IPS DF 6.9 (cell line): ENCODE results near the gene TTYH3.

Experiments used
- DNase-seq: peaks from one replicate; pipeline ENCODE4 v3.0.0-alpha.2; 2013; ENCODE audit warnings: low read depth, low spot score
- H3K27ac ChIP-seq: one replicate; pipeline ENCODE4 v1.5.1; 2013; ENCODE audit warnings: low read length, control low read depth
- H3K27me3 ChIP-seq: 2 replicates; pipeline ENCODE4 v1.6.1; 2013; ENCODE audit warnings: mild to moderate bottlenecking, low read length; ENCODE audit not compliant: control insufficient read depth, insufficient read depth
- H3K36me3 ChIP-seq: 2 replicates; pipeline ENCODE4 v1.6.1; 2013; ENCODE audit warnings: low read length; ENCODE audit not compliant: control insufficient read depth, insufficient read depth
- H3K4me1 ChIP-seq: 2 replicates; pipeline ENCODE4 v1.6.1; 2013; ENCODE audit warnings: low read length; ENCODE audit not compliant: control insufficient read depth, insufficient read depth
- H3K4me3 ChIP-seq: 2 replicates; pipeline ENCODE4 v1.5.1; 2013; ENCODE audit warnings: mild to moderate bottlenecking, low read length
- H3K9me3 ChIP-seq: 2 replicates; pipeline ENCODE4 v1.6.1; 2013; ENCODE audit warnings: low read length, inconsistent platforms; ENCODE audit not compliant: control insufficient read depth, insufficient read depth
- WGBS: extraction: QIAGEN DNeasy Blood & Tissue Kit; methylation state at CpG from one replicate; pipeline ENCODE4 v1.1.7; 2013; ENCODE audit warnings: mixed read lengths, missing lambda C conversion rate; ENCODE audit not compliant: insufficient read length, insufficient coverage; 5-methylcytosine and 5-hydroxymethylcytosine counted together

The TTYH3 gene

DNA sequence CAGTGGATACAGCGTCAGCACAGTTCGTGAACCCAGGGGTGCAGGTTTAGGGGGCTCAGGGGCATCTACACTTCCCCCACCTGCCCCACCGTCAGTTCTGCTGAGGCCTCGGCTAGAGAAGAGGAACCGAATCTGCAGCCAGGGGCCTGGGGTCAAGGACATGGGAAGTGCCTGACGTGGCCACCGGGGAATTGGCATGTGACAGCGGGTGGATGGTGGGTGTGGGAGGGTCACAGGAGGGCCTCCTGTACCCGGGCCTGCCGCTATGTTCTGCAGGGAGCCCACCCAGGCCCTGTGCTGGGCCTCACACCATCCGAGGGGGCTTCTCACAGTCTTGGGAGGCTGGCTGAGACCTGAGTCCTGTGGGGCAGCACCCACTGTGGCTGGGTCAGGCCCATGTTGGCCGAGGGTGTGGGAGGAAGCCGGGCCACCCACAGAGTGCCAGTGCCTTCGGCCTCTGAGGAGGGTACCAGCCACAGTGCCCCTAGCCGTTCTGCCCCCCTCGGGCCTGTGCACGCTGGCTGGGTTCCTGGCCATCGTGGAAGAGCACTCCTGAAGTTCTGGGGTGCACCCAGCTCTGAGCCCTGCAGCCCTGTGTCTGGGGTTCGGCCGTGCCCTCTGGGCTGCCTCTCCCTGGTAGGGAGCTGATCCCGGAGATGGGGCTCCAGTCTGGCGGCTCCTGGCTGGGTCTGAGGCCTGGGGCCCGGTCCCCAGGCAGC lies 5.9 kb downstream of the TTYH3 start:
- no peak for DNase-seq
- H3K4me1 ChIP-seq, result peaks cover 16% of the 10 kb centered on the region
- H3K27me3 ChIP-seq, result no peaks in the 10 kb centered on the region
- no peak overlapping the region for H3K27ac ChIP-seq
- H3K9me3 ChIP-seq, result no peaks in the 10 kb centered on the region
- WGBS, result no CpG with 5 or more reads among the region's 23 CpGs
- H3K4me3 ChIP-seq, result no peak overlapping the region
- H3K36me3 ChIP-seq, result peaks cover 2% of the 10 kb centered on the region; the same call in 1 of the 2 replicates

DNA sequence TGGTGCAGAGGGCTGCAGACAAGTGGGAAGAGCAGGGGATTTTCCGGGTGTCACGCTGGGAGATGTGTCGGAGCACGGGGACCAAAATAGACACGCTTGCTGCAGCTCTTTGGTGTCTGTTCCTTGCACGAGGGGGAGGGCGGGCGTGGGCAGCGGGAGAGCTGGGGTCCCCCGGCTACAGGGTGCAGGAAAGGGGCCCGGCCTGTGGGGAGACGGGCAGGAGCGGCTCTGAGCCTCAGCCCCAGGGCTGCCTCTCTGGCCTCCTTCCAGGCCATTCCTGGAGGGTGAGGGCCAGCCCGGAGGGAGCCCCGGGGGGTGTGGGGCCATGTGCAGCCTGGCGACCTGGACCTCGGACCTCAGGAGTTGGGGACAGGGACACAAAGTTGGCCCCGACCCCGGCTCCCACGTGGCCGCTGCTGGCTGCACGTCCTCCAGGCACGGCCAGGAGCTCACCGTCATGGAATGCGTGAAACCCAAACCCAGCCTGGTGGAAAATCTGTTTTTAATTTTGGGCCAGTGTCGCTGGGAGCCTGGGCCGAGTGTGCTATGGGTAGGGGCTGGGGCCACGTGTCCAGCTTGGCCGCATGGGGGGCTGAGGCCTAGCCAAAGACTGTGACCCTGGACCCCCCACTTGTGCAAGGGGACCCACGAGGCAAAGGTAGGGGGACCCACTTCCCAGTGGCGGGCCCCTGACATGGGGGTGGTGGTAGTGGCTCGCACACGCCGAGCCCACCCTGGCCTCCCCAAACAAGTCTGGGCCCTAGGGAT lies 6.6 kb downstream of the TTYH3 start:
- no peak for DNase-seq
- H3K9me3 ChIP-seq, result no peaks in the 10 kb centered on the region
- no peak overlapping the region for H3K4me3 ChIP-seq
- peaks cover 2% of the 10 kb centered on the region; the same call in 1 of the 2 replicates for H3K36me3 ChIP-seq
- WGBS, result no CpG with 5 or more reads among the region's 34 CpGs
- H3K27ac ChIP-seq, result no peak overlapping the region
- H3K4me1 ChIP-seq, result peaks cover 16% of the 10 kb centered on the region
- no peaks in the 10 kb centered on the region for H3K27me3 ChIP-seq

DNA sequence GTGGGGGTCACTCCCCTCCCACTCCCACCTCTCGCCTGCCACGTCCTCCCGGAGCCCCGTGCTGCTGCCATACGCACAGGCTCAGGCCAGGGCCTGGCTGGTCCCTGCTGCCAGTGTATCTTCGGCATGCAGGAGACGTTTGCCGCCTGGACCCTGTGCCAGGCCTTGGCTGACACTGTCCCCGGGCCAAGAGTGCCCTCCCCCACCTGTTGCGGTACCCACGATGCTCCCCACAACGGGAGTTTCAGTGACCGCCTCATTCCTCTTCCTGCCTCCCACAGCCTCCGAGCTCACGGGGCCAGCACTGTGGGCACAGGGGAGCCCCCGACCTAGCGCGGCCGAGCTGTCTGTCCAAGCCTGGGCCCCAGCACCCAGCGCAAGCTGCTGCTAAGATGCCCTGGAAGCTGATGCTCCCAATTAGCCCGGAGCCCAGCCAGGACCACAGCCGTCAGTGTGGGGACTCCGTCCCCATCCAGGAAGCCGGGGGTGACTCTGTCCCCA lies 7.4 kb downstream of the TTYH3 start:
- Histone ChIP-seq H3K27me3 (no peaks in the 10 kb centered on the region), H3K4me3 (no peak overlapping the region), H3K9me3 (no peaks in the 10 kb centered on the region), H3K36me3 (peaks cover 6% of the 10 kb centered on the region; the same call in 1 of the 2 replicates), H3K27ac (no peak overlapping the region), H3K4me1 (peaks cover 19% of the 10 kb centered on the region)
- DNase-seq, result no peak
- no CpG with 5 or more reads among the region's 24 CpGs for WGBS

DNA sequence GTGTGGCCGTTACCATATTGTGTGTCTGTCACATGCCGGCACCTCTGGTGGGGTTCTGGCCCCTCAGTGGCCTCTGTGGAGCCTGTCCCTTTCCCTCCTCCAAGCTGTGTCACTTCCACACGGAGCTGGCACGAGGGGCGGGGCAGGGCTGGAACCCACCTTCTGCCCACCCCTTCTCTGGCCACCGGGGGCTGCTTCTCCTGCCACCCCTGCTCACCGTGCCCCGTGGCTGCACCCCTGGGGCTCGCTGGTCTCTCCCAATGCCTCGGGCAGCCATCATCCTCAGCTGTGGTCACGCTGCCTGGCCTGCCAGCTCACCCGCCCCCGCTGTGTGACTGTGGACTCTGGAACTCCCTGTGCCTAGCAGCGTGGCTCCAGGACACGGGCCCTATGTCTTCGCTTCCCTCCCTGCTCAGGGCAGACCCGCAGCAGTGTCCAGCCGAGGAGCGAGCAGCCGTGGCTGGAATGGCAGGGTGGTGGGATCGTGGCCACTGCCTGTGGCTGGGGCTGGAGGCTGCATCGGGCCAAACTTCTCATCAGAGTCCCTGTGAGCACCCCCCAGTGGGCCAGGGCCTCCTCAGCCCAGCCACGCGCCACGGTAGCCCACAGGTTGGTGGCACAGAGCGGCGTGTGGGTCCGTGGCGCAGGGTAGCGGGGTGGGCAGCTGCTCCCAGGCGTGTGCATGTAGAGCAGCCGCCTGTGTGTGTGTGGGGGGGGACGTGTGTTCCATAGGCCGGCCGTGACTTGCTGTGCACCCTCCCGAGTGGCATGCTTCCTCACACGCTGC lies 8.1 kb downstream of the TTYH3 start:
- DNase-seq, result no peak
- Histone ChIP-seq H3K9me3 (no peaks in the 10 kb centered on the region), H3K27ac (no peak overlapping the region), H3K4me3 (no peak overlapping the region), H3K4me1 (peaks cover 23% of the 10 kb centered on the region), H3K27me3 (no peaks in the 10 kb centered on the region), H3K36me3 (peaks cover 6% of the 10 kb centered on the region; the same call in 1 of the 2 replicates)
- no CpG with 5 or more reads among the region's 37 CpGs for WGBS

DNA sequence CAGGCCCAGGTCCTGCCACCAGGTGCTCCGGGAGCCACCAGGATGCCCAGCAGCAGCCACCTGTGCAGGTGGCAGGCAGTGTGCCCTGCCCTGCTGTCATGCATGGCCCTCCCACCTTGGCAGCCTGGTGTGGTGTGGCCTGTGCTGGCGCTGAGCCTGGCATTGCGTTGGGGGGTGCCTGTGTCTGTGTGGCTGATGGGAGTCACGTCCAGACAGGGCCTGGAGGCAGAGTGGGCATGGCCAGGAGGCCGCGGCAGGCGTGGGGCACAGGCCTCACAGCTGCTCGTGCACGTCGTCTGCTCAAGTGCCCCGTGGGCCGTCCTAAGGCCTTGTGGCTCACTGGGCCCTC lies 8.7 kb downstream of the TTYH3 start:
- no peak for DNase-seq
- Histone ChIP-seq H3K27me3 (no peaks in the 10 kb centered on the region), H3K9me3 (no peaks in the 10 kb centered on the region), H3K4me1 (peaks cover 23% of the 10 kb centered on the region), H3K36me3 (peaks cover 4% of the 10 kb centered on the region; the same call in 1 of the 2 replicates), H3K4me3 (no peak overlapping the region), H3K27ac (no peak overlapping the region)
- no CpG with 5 or more reads among the region's 12 CpGs for WGBS

DNA sequence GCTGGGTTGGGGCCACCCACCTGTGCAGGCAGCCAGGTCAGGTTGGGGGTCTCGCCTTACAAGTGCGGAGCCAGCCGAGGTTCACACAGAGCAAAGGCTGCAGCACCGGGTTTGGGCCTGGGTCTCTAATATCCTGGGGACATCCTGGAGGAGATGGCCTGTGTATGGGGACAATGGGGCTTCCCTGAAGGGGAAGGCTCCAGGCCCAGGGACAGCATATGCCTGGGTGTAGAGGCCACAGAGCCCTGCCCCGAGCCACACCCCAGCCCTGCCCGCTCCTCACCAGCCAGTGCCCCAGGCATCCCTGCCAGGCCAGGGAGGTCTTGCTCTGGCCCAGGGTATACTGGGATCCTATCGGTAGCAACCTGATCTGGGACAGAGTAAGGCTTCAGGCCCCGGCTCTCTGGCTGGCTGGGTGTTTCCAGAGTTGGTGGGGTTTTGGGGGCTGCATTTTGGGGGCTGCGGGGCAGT lies 9.1 kb downstream of the TTYH3 start:
- no peaks in the 10 kb centered on the region for H3K27me3 ChIP-seq
- peaks cover 4% of the 10 kb centered on the region; the same call in 1 of the 2 replicates for H3K36me3 ChIP-seq
- no peak overlapping the region for H3K27ac ChIP-seq
- H3K9me3 ChIP-seq, result no peaks in the 10 kb centered on the region
- no CpG with 5 or more reads among the region's 9 CpGs for WGBS
- DNase-seq, result no peak
- no peak overlapping the region for H3K4me3 ChIP-seq
- H3K4me1 ChIP-seq, result peaks cover 23% of the 10 kb centered on the region

DNA sequence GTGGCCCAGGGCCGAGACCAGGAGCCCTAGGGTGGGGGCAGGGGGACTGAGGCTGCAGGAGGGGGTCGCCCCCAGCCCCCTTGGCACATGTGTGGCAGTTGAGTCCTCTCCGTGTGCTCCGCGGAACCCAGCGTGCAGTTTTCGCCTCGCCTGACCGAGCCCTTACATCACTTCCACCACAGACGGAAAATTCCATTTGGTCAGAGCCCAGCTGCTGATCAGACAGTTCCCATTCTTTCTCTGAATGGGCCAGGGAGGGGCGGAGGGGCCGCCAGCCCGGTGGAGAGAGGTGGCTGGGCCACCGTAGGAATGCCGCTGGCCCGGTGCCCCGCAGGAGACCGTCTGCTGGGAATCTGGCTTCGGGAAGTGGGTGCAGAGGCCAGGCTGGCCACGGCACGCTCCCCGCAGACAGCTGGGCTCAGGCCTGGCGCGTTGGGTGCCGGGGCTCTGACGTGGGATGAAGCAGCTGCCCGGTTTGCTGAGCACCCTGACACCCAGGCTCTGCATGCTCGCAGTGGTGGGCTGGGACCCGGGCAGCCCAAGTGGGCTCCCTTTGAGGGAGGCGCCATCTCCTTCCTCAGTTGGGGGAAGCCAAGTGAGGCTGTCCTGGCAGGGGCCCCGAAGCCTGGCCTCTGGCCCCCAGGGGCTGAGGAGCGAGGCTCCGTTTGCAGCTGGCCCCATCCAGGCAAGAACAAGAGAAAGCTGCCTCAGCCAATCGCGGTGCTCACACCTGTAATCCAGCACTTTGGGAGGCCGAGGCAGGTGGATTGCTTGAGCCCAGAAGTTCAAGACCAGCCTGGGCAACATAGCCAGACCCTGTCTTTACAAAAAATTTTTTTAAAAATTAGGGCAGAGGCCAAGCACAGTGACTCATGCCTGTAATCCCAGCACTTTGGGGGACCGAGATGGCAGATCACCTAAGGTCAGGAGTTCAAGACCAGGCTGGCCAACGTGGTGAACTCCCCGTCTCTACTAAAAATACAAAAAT lies 9.9 kb downstream of the TTYH3 start:
- H3K4me3 ChIP-seq, result no peak overlapping the region
- H3K4me1 ChIP-seq, result peaks cover 26% of the 10 kb centered on the region
- no peaks in the 10 kb centered on the region for H3K9me3 ChIP-seq
- H3K27me3 ChIP-seq, result no peaks in the 10 kb centered on the region
- no CpG with 5 or more reads among the region's 39 CpGs for WGBS
- peaks cover 4% of the 10 kb centered on the region; the same call in 1 of the 2 replicates for H3K36me3 ChIP-seq
- no peak for DNase-seq
- H3K27ac ChIP-seq, result no peak overlapping the region

DNA sequence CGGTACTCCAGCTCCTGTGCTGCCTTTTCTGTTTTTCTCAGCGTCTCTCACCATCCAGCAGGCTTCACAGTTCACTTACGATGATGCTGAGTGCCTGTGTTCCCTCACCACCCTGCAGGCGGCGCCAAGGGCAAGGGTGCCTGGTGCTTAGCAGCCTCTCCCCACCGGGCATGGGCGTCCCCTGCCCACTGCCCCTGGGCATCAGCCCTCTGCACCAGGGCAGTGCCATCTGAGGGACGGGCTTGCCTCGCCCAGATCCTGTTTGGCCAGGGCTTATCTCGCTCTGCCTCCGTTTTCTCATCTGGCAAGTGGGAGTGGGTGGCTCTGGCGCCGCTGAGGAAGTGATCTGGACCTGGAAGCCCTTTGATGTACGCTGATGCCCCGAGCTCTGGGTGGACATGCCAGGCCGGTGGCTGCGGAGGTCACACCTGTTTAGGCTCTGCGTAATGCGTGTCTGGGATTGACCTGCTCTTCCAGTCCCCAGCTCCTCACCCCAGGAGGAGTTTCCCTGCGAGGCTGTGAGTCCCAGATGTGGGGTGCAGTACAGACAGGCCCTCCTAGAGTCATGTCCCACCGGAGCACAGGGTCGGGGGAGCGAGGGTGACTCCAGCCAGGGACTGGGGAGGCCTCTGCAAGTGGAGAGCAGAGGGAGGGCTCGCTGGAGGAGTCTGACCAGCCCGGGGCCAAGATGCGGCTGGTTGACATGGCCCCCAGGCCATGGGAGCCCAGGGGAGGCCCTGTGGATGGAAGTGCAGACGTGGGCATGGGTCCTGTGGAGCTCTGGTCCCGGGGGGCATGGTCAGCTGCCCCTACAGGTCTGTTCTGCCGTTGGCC lies 11.8 kb downstream of the TTYH3 start:
- Histone ChIP-seq H3K27me3 (no peaks in the 10 kb centered on the region), H3K27ac (no peak overlapping the region), H3K9me3 (no peaks in the 10 kb centered on the region), H3K4me1 (peaks cover 29% of the 10 kb centered on the region), H3K4me3 (no peak overlapping the region), H3K36me3 (peaks cover 20% of the 10 kb centered on the region)
- no CpG with 5 or more reads among the region's 29 CpGs for WGBS
- no peak for DNase-seq

DNA sequence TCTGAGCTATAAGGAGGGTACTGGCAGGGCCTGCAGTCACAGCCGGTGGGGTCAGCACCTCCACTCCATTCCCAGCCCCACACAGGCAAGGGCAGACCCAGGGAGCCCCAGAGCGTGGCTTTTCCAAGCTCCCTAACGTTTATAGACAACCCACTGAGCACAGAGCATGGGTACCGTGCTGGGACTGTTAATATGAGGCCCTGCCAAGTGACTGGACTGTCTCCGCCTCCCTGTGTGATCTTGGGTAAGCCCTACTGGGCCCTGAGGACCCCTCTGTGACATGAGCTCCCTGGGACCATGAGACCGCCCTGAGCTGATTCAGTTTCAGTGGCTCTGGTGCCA lies 12.4 kb downstream of the TTYH3 start:
- no peaks in the 10 kb centered on the region for H3K9me3 ChIP-seq
- no peak overlapping the region for H3K4me3 ChIP-seq
- no peaks in the 10 kb centered on the region for H3K27me3 ChIP-seq
- peaks cover 29% of the 10 kb centered on the region for H3K4me1 ChIP-seq
- WGBS, result no CpG with 5 or more reads among the region's 6 CpGs
- no peak for DNase-seq
- peaks cover 21% of the 10 kb centered on the region for H3K36me3 ChIP-seq
- H3K27ac ChIP-seq, result no peak overlapping the region
